Measurements from ENCODE around the gene SOX10.

GRCh38 chr22:37975153-37975552 lies 9.2 kb downstream of the SOX10 start:
- TF ChIP-seq EZH2 (IDR thresholded peaks at IDR 0.05) (no peak), POLR2A (IDR thresholded peaks at IDR 0.05; ENCODE audit: borderline replicate concordance, extremely low read depth, insufficient read depth, insufficient read length) (no peak), CTCF (IDR thresholded peaks at IDR 0.05 in 2 of 3, conservative IDR thresholded peaks at IDR 0.05 in 1 of 3; ENCODE audit: borderline replicate concordance in 1 of 3, insufficient read depth in 1 of 3, low read depth in 2 of 3, low read length in 2 of 3) (no peak), ZNF274 (IDR thresholded peaks at IDR 0.05; ENCODE audit: low read depth, low read length) (no peak), JUND (IDR thresholded peaks at IDR 0.05) (no peak), YY1 (IDR thresholded peaks at IDR 0.05; ENCODE audit: extremely low read depth, insufficient replicate concordance, low read depth, low read length) (no peak), EGR1 (IDR thresholded peaks at IDR 0.05; ENCODE audit: low read depth) (no peak), MAX (IDR thresholded peaks at IDR 0.05) (no peak), POLR2AphosphoS5 (IDR thresholded peaks at IDR 0.05; ENCODE audit: low read depth, low read length) (no peak), REST (IDR thresholded peaks at IDR 0.05; ENCODE audit: low read depth) (no peak), SIN3A (IDR thresholded peaks at IDR 0.05; ENCODE audit: low read depth) (no peak)
